Esophagus muscularis mucosa (tissue), 3 donors: Measurements from ENCODE around the gene FCGR3B.
"Not testable (repeated sequence)": the region's sequence is repeated elsewhere in the genome, so short reads cannot be mapped to it uniquely, and the experiment has no call there.

Source experiments
- CTCF ChIP-seq, 3 experiments: fragments of 200-600 bp in 2 of 3; fragments of 450-650 bp in 1 of 3; sonication (generic) in 2 of 3; IDR thresholded peaks; one replicate each; pipeline ENCODE4 v1.5.1; 2017 to 2019; ENCODE audit warnings: antibody characterized with exemption in 3 of 3, mild to moderate bottlenecking in 2 of 3, moderate library complexity in 1 of 3
- POLR2A ChIP-seq: fragments of 450-650 bp; IDR thresholded peaks from one replicate; pipeline ENCODE4 v1.6.1; 2017; ENCODE audit warnings: antibody characterized with exemption, moderate library complexity, mild to moderate bottlenecking, low read depth

- peak in 1 of 3 experiments; percentile 14 for TF ChIP-seq CTCF (IDR thresholded peaks at IDR 0.05)
- not testable (repeated sequence) for TF ChIP-seq POLR2A
These were observed 16.8 kb upstream of the FCGR3B start for GRCh38 chr1:161647507-161648360.
